ENCODE results near the gene LPCAT2. TPM values are rescaled to one million over a fixed set of nuclear protein-coding genes. Genes with fewer than 3 reads are reported as not detected.

LPCAT2 gene
- total and polyA plus RNA-seq, 2 donors (not counting 3 experiments of a cell fraction or from before 2014, with no cell fraction given), result 64.5 to 72.9 TPM

GRCh38 chr16:55478827-55479429 is 29.9 kb upstream of the LPCAT2 start, which contains the start of gene MMP2:
Gene MMP2, plus strand, starts transcription at chr16:55479198. Its CDS starts 282 bp downstream, at chr16:55479480.
- FAIRE-seq, result peak; percentile 91
- peak within 1 kb of the TSS; percentile 78 to 99 (median 97) for H3K4me3 ChIP-seq (replicated peaks in 1 of 3; ENCODE audit: insufficient read depth in 1 of 3, low read depth in 1 of 3, low read length in 3 of 3)
- ChIA-PET POLR2A (no interaction called here), CTCF (interaction anchor here (0.6 kb wide), 1 partner anchor 14 kb away, joined by 5 read pairs; no protein-coding TSS in a partner anchor)
- dilution Hi-C loops (cut with MboI; ENCODE audit: extremely low pct_ligation_motif_present, low sequenced_read_pairs) (no loop called here), intact Hi-C loops (cut with micrococcal nuclease) (loop anchor here (1.0 kb wide), 3 partner anchors 8 to 21 kb away; no protein-coding TSS in a partner anchor)
- no peaks in the 10 kb centered on the region for H3K9me3 ChIP-seq (replicated peaks; ENCODE audit: control insufficient read depth, insufficient read depth, low read length)
- H3K27ac ChIP-seq (ENCODE audit: insufficient read depth, low read depth, low read length), result peak within 1 kb of the TSS; percentile 90
- DNase-seq (ENCODE audit: low read depth, low spot score), result peak; percentile 67
- peaks cover 4% of the 10 kb centered on the region for H4K20me1 ChIP-seq (replicated peaks; ENCODE audit: control insufficient read depth, extremely low read depth, insufficient read depth, low read length)
- H3K36me3 ChIP-seq (ENCODE audit: control insufficient read depth in 2 of 2, extremely low read depth in 1 of 2, insufficient read depth in 2 of 2, low read length in 2 of 2), result peaks cover 15 to 17% of the 10 kb centered on the region in 2 experiments
- H3K9ac ChIP-seq (replicated peaks; ENCODE audit: extremely low read depth, insufficient read depth, low read length), result peak within 1 kb of the TSS; percentile 98
- H3K4me1 ChIP-seq (ENCODE audit: control insufficient read depth, extremely low read depth, insufficient read depth, low read length), result peaks cover 21% of the 10 kb centered on the region
- H3K4me2 ChIP-seq (ENCODE audit: insufficient read depth, low read length), result peak within 1 kb of the TSS; percentile 75
- H3K27me3 ChIP-seq (ENCODE audit: control insufficient read depth in 2 of 2, insufficient read depth in 2 of 2, low read length in 2 of 2), result no peaks in the 10 kb centered on the region
- TF ChIP-seq FOS (IDR thresholded peaks at IDR 0.05; ENCODE audit: borderline replicate concordance, insufficient read depth, low read length) (no peak), POLR2A (IDR thresholded peaks at IDR 0.05; ENCODE audit: low read depth, low read length) (peak; percentile 45), JUN (IDR thresholded peaks at IDR 0.05; ENCODE audit: borderline replicate concordance, insufficient read depth, insufficient read length, low read depth) (no peak), MAX (IDR thresholded peaks at IDR 0.05; ENCODE audit: insufficient read depth, insufficient read length) (no peak), POLR2AphosphoS5 (IDR thresholded peaks at IDR 0.05; ENCODE audit: insufficient read depth, low read depth, low read length) (peak; percentile 44), MYC (IDR thresholded peaks at IDR 0.05; ENCODE audit: low read depth, low read length) (no peak), CTCF (IDR thresholded peaks at IDR 0.05; ENCODE audit: extremely low read depth in 1 of 2, insufficient read depth in 1 of 2, low read depth in 1 of 2, low read length in 2 of 2) (no peak), EZH2 (IDR thresholded peaks at IDR 0.05; ENCODE audit: borderline replicate concordance, low read depth, low read length, severe bottlenecking) (no peak), GATA2 (IDR thresholded peaks at IDR 0.05; ENCODE audit: insufficient read depth, insufficient read length, low read depth, low read length) (no peak)
- H2AFZ ChIP-seq (ENCODE audit: low read depth, low read length), result peak within 1 kb of the TSS; percentile 77
- no peaks in the 10 kb centered on the region for H3K9me1 ChIP-seq (replicated peaks; ENCODE audit: control insufficient read depth, extremely low read depth, insufficient read depth, low read length)
- H3K79me2 ChIP-seq (ENCODE audit: control insufficient read depth, insufficient read depth, low read length), result peaks cover 45% of the 10 kb centered on the region
- BruUV-seq (replicated peaks), result no TSS peak
